HPDE6-E6E7 (cell line): ENCODE data around the gene FAM13B.
"Not testable (repeated sequence)": the region's sequence is repeated elsewhere in the genome, so short reads cannot be mapped to it uniquely, and the experiment has no call there.

ENCODE experiments used
- DNase-seq: peaks from one replicate; pipeline ENCODE4 v3.0.0; 2011; ENCODE audit warnings: missing footprints; ENCODE audit errors: extremely low spot score

FAM13B gene

DNA sequence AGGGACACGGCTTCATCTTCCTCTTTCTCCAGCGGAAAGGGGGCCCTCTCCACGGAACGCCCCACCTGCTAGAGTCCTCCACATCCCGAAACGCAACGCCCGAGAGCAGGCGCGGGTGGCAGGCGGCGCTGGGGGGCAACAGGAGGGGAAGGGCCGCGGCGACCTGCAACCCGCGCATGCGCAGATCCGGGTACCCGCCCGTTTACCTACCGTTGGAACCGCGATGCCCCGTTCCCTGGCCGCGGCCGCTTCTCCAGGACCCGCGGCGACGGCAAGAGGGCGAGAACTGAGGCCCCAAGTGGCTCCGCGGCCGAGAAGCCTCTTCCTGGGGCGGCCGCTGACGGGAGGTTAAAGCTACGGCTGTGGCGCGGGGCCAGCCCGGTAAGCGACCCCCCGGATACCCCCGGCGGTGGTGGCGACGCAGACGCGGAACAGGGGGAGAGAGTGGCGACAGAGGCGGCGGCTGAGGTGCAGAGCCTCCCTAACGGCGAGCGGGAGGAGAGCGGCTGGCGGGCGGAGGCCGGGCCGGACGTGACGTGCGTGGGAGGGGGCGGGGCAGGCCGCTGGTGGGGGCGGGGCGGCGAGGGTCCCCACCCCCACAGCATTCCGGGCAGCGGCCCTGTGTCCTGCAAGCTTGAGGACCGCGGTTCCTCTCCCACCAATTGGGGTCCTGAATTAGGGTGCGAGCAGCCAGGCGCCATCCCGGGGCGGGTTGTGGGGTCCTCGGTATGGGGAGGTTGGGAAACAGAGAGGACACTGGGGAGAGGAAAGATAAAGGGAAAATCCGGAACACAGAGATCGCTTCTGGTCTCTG lies at the start of gene FAM13B:
Gene FAM13B, minus strand, starts transcription at position 508 of the 814 bp plus-strand sequence. CDS start 13,968 bp downstream, outside the sequence.
- peak; percentile 64 for DNase-seq

DNA sequence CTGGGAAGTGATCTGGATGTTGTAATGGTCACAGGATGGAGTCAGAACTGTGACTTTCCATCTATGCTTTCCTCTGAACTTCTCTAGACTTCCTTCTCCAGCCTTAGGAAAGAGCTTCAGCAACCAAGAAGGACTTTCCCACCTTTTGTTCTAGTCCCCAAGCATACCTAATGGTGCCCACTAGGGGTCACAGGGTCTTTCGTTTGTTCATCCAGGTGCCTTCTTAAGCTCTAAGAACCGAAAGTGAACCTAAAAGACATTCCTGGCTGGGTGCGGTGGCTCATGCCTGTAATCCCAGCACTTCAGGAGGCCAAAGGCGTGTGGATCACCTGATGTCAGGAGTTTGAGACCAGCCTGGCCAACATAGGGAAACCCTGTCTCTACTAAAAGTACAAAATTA lies 49.2 kb upstream of the FAM13B start:
- DNase-seq: no peak

DNA sequence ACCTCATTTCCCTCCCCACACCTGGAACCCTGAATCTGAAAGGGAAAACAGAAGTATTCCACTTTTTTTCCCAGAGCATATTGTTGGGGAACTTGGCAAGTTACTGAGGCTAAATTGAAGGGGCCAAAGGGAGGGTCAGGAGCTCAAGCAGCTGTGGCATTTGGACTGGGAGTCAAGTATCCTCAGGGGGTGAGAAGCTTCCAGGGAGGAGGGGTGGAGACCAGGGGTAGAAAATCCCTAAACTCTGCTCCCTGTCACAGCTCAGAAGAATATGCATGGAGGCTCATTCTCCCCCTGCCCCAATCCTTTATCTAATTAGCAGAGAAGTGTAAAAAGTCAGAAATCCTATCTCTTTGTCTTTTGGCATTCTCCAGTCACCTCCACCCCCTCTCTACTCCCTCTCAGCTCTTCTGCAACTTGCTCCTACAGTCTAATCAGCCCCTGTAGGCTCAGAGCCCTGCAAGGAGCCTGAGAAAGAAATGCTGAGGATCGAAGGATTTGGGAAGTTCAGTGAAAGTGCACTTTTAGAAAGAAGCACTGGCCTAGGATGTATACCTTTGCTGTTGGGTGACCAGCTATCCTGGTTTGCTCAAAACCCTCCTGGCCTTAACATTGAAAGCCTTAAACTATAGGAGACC lies 45.2 kb upstream of the FAM13B start:
- DNase-seq: no peak

DNA sequence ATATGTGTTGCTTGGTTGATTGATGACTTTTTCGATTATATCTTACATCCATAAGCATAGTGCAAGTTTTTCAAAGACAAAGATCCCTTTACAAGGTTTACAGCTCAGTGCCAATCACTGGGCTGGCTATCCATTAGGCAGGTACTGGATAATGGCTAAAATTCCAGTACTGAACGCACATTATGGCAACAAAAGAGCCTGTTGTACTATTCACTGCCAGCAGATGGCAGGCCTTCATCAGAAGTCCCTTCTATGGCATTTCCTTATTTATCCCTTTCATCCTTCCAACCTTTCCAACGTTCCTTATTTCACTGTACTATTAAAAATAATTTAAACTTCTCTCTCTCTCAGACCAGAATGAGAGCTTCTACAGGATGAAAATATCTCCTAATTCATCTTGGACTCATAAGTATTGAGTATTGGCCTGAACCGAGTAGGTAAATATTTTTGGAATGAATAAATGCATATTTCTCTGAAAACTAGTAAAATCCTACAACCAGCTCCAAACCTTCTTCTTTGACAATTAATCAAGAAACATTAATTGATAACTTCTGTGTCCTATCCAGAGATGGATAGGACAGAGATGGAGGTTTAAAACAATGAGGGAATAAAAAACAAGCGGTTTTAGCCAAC lies 44.3 kb upstream of the FAM13B start:
- peak; percentile 42 for DNase-seq

DNA sequence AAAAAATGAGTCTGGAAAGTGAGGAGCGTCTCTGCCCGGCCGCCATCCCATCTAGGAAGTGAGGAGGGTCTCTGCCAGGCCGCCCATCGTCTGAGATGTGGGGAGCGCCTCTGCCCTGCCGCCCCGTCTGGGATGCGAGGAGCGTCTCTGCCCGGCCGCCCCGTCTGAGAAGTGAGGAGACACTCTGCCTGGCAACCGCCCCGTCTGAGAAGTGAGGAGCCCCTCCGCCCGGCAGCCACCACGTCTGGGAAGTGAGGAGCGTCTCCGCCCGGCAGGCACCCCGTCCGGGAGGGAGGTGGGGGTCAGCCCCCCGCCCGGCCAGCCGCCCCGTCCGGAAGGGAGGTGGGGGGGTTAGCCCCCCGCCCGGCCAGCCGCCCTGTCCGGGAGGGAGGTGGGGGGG lies 37.1 kb upstream of the FAM13B start:
- DNase-seq: not testable (repeated sequence)

GRCh38 chr5:138068742-138069600 lies 36.1 kb upstream of the FAM13B start:
- DNase-seq: peak; percentile 72

DNA sequence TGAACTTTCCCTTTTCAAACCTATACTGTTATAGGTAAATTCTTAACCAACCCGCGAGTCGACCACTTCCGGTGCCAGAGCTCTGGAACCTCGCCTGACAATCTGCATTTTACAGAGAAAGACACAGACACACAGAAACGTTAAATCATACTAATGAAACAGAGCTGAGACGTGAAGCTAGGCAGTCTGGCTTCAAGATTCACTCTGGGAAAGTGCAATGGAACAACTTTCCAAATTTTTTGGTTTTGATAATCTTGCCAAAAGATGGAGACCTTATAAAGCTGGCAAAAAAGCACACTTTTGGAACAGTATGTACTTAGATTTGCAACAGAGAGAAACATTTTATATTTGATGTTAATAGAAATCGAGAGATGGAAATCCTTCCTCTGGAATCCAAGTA lies 35.1 kb upstream of the FAM13B start:
- DNase-seq: no peak

- DNase-seq: no peak
Measured at GRCh38 chr5:138065102-138065501, 32.2 kb upstream of the FAM13B start.

- no peak for DNase-seq
Measured at GRCh38 chr5:138064526-138064925, 31.6 kb upstream of the FAM13B start.

DNA sequence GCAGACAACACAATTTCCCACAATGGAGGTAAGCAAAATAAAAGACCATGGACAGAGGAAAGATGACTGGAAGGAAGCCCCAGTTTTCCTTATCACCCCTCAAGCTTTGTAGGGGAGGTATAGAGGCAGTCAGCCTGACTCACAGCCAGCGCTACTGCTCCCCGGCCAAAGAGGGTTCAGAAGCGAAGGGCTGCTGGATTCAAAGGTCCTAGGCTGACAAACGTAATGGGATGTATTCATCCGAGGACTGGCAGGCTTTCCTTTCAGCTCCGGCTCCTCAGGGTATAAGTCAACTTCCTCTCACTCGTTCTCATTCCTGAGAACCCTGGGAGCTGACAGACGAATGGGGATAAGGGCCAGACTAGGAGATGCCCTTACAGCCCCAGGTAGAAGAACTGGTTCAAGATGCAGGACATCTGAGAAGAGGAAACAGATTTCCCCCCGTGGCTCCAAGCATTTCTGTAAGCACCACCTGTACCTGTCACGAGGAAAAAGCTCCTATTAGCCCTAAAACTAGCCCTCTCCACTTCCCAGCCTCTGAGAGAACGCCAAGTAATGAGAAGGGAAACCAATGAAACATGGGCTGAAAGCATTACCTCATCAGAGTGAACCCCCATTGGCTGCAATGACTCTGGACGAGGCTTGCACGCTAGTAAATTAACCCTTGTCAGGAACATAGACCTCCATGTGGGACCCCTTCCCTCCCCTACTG lies 22.1 kb upstream of the FAM13B start:
- no peak for DNase-seq

DNA sequence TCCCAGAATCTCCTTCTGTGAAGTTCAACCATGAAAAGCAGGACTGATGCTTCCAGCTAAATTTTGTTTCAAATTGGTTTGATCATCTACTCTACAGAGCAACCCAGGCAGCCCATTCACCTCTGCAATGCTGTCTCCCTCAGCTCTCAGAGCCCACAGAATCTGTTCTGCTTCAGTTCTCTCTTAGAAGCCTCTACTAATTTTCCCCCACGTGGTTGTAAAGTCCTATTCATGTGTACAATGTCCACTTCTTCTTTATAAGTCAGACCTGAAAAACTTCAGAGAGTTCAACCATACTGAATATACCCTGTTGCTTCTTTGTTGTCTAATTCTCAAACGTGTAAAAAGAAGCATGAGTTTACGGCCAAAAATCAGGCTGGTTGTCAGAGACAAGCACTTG lies 21.3 kb upstream of the FAM13B start:
- DNase-seq: no peak

DNA sequence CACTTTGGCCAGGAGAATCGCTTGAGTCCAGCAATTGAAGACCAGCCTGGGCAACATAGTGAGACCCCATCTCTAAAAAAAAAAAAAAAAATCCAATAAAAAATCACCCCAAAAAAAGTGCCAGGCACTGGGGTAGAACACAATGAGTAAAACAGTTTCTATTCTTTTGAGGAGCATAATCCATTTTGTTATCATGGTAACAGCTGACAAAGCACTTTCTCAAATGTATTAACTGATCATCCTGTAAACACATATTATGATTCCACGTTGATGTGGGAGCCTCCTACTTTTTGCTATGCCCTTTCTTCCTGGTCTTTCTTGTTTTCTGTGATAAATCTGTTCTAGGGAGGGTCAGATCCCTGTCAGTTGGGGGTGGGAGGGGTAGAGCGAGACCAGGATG lies 20.7 kb upstream of the FAM13B start:
- DNase-seq: no peak

- not testable (repeated sequence) for DNase-seq
Measured at GRCh38 chr5:138052718-138053117, 19.8 kb upstream of the FAM13B start.

- no peak for DNase-seq
Measured at GRCh38 chr5:138051441-138052296, 18.8 kb upstream of the FAM13B start.

- not testable (repeated sequence) for DNase-seq
Measured at GRCh38 chr5:138045283-138045682, 12.4 kb upstream of the FAM13B start.

DNA sequence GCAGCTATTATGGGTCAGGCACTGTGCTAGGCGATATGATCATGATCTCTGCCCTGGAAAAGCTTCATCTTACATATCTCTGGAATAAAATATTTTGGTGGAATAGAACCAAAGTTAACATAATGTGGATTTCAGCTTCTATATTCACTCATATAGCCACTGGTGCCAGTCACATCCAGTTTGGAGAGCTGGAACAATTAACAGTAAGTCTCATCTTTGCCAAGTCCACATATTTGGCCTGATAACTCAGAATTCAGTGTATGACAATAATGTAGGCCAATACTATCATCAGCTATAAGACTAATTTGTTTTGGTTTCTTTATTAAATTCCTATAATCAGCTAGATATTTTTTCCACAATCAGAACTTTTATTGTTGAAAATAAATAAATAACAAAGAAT lies 5.9 kb upstream of the FAM13B start:
- no peak for DNase-seq

DNA sequence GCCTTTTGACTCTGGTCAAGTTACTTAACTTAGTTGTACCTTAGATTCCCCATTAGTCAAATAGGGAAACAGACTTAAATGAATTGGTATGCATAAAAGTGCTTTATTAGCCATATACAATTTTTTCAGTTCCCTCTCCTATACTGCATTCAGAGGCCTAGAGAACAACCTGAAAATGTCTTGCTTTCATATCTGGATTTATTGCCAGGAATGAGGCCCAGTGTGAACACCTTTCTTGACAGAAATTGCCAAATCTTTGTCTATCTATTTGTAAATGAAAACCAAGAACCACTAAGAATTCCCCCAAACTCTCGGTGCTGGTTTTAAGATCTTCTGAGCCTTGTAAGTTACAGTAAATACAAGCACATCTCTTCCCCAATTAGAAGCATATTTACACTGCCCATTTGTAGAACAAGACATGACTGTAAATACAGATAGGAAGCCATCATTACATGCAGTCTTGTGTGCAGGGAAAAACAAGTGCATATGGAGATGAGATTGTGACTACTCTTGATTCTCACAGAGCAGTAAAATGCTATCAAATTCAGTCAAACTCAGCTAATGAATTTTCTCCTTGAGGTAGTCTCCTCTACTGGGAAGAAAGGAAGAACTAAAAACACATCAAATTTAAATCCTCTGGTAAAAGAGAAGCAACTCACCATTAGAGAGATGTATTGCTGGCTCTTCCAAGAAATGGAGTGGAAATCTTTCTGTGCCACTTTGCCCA lies 5.2 kb upstream of the FAM13B start:
- no peak for DNase-seq

DNA sequence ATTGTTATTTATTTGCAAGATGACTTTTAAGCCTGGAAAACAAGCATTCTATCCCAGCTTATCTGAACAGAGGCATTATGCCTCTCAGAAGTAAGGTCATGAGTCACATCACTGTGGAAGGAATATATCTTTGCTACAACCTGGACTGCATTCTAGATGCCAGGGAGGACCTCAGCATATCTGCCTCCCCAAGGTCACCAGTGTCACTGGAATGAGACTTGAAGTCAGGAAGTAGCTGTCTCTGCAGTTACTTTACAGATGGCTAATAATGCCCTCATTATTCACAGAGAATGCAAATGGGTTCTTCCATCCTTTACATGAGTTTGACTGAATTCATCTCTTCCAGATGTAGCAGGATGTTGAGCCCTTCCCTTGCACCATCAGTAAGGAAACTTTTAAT lies 4.4 kb upstream of the FAM13B start:
- no peak for DNase-seq
